HCT116 (cell line): Measurements from ENCODE around the gene CAV1. TPM values are rescaled to one million over a fixed set of nuclear protein-coding genes. Genes with fewer than 3 reads are reported as not detected.
A peak's percentile ranks its signal among the peaks of the same experiment; 100 is the strongest.

ENCODE experiments used
- ATAC-seq: fragments of 200-7000 bp; cut with Tn5 transposase; 2 replicates; pipeline ENCODE4 v1.9.1; 2020; ENCODE audit warnings: mild to moderate bottlenecking, moderate library complexity
- BruUV-seq: library from RNA; stranded (reverse); fragments of 400-500 nt; replicated peaks from 2 replicates; lab custom pipeline; 2021; lab: Mats Ljungman, UMichigan
- CTCF ChIA-PET: fragments of 300-600 bp; sonication (Branson Sonifier 250); formaldehyde crosslinking; loops from one replicate; lab custom pipeline; 2021; ENCODE audit warnings: antibody characterized with exemption; lab: Charles Lee
- POLR2A ChIA-PET: fragments of 300-600, 350-600 bp; sonication (Branson Sonifier 250); formaldehyde crosslinking; loops from one replicate; lab custom pipeline; 2021; ENCODE audit warnings: antibody characterized with exemption; lab: Charles Lee
- RAD21 ChIA-PET, 2 experiments: fragments of 300-600 bp; sonication (Branson Sonifier 250); formaldehyde crosslinking; loops; one replicate each; lab custom pipeline; 2023; ENCODE audit warnings: low total read pairs in 2 of 2; ENCODE audit not compliant: uncharacterized antibody in 2 of 2, unreplicated experiment in 2 of 2, low non-redundant PET in 1 of 2; lab: Charles Lee
- DNase-seq: peaks from one replicate; pipeline ENCODE4 v3.0.0-alpha.2; 2010; ENCODE audit warnings: low read depth, low spot score
- H2AFZ ChIP-seq: fragments of 200-600 bp; shearing (Covaris generic), sonication (generic); 2 replicates; pipeline ENCODE4 v1.6.1; 2017; ENCODE audit warnings: low read depth, mixed run types, mixed read lengths, antibody characterized with exemption, low read length; ENCODE audit not compliant: poor library complexity, severe bottlenecking
- H3K27ac ChIP-seq: 2 replicates; pipeline ENCODE4 v1.5.1; 2012; ENCODE audit warnings: low read depth, low read length
- H3K27me3 ChIP-seq: fragments of 200-600 bp; sonication (generic); 2 replicates; pipeline ENCODE4 v1.6.1; 2016; ENCODE audit warnings: mixed run types, low read length, mixed read lengths; ENCODE audit not compliant: insufficient read depth
- H3K36me3 ChIP-seq, 2 experiments: fragments of 200-500 bp in 1 of 2; fragments of 200-600 bp in 1 of 2; sonication (Bioruptor generic) in 1 of 2; sonication (generic) in 1 of 2; 2 replicates each; pipeline versions ENCODE4 v1.5.1 to v1.6.1; 2014 to 2016; ENCODE audit warnings: low read length in 2 of 2, inconsistent platforms in 1 of 2, mixed read lengths in 1 of 2, mixed run types in 1 of 2; ENCODE audit not compliant: insufficient read depth in 2 of 2, control insufficient read depth in 1 of 2
- H3K4me1 ChIP-seq, 2 experiments: fragments of 200-600 bp in 1 of 2; sonication (generic) in 1 of 2; 2 replicates each; pipeline versions ENCODE4 v1.5.1 to v1.6.1; 2012 to 2017; ENCODE audit warnings: low read length in 2 of 2, inconsistent platforms in 1 of 2, mild to moderate bottlenecking in 1 of 2, mixed read lengths in 1 of 2, mixed run types in 1 of 2, moderate library complexity in 1 of 2; ENCODE audit not compliant: insufficient read depth in 2 of 2, control insufficient read depth in 1 of 2
- H3K4me2 ChIP-seq: fragments of 200-600 bp; sonication (generic); 2 replicates; pipeline ENCODE4 v1.6.1; 2017; ENCODE audit warnings: mixed run types, low read length, mixed read lengths
- H3K4me3 ChIP-seq, 2 experiments: fragments of 200-600 bp in 1 of 2; sonication (generic) in 1 of 2; replicated peaks in 1 of 2; 2 replicates each; pipeline ENCODE4 v1.5.1; 2011 to 2016; ENCODE audit warnings: low read length in 2 of 2, control low read depth in 1 of 2, low read depth in 1 of 2, mild to moderate bottlenecking in 1 of 2, mixed read lengths in 1 of 2, mixed run types in 1 of 2
- H3K79me2 ChIP-seq: fragments of 200-600 bp; sonication (generic); 2 replicates; pipeline ENCODE4 v1.6.1; 2017; ENCODE audit warnings: mild to moderate bottlenecking, mixed run types, low read length, moderate library complexity, mixed read lengths; ENCODE audit not compliant: insufficient read depth
- H3K9ac ChIP-seq: fragments of 200-600 bp; sonication (generic); 2 replicates; pipeline ENCODE4 v1.6.1; 2016; ENCODE audit warnings: low read length, mixed read lengths
- H3K9me2 ChIP-seq: fragments of 200-600 bp; sonication (generic), shearing (Covaris generic); 2 replicates; pipeline ENCODE4 v1.6.1; 2017; ENCODE audit warnings: mixed run types, mild to moderate bottlenecking, moderate library complexity; ENCODE audit not compliant: insufficient read depth
- H3K9me3 ChIP-seq, 2 experiments: fragments of 200-500 bp in 1 of 2; fragments of 200-600 bp in 1 of 2; sonication (Bioruptor generic) in 1 of 2; sonication (generic) in 1 of 2; 2 replicates each; pipeline ENCODE4 v1.6.1; 2014 to 2017; ENCODE audit warnings: low read length in 2 of 2, mixed read lengths in 2 of 2, inconsistent platforms in 1 of 2, low read depth in 1 of 2, mild to moderate bottlenecking in 1 of 2, mixed run types in 1 of 2, moderate library complexity in 1 of 2; ENCODE audit not compliant: control insufficient read depth in 1 of 2, insufficient read depth in 1 of 2
- H4K20me1 ChIP-seq: fragments of 200-600 bp; sonication (generic), shearing (Covaris generic); 2 replicates; pipeline ENCODE4 v1.6.1; 2017; ENCODE audit warnings: mixed run types, mild to moderate bottlenecking, moderate library complexity; ENCODE audit not compliant: insufficient read depth
- CBX3 ChIP-seq: IDR thresholded peaks from 2 replicates; pipeline ENCODE4 v1.6.1; 2012; ENCODE audit warnings: low read depth
- CEBPB ChIP-seq: IDR thresholded peaks from 2 replicates; pipeline ENCODE4 v1.6.1; 2012; ENCODE audit warnings: low read depth
- ELF1 ChIP-seq: IDR thresholded peaks from 2 replicates; pipeline ENCODE4 v1.6.1; 2012; ENCODE audit warnings: low read depth, borderline replicate concordance
- EZH2 ChIP-seq: fragments of 200-600 bp; sonication (generic); IDR thresholded peaks from 2 replicates; pipeline ENCODE4 v1.6.1; 2017; ENCODE audit warnings: antibody characterized with exemption, mixed run types
- EZH2phosphoT487 ChIP-seq: fragments of 200-600 bp; IDR thresholded peaks from 2 replicates; pipeline ENCODE4 v1.6.1; 2018; ENCODE audit warnings: antibody characterized with exemption, borderline replicate concordance
- JUND ChIP-seq: IDR thresholded peaks from 2 replicates; pipeline ENCODE4 v1.6.1; 2012
- MAX ChIP-seq: IDR thresholded peaks from 2 replicates; pipeline ENCODE4 v1.6.1; 2012
- POLR2AphosphoS5 ChIP-seq: IDR thresholded peaks from 2 replicates; pipeline ENCODE4 v1.6.1; 2011; ENCODE audit warnings: mild to moderate bottlenecking, low read depth, low read length, moderate library complexity
- RAD21 ChIP-seq: IDR thresholded peaks from 2 replicates; pipeline ENCODE4 v1.6.1; 2012; ENCODE audit warnings: low read depth, mild to moderate bottlenecking
- SP1 ChIP-seq: IDR thresholded peaks from 2 replicates; pipeline ENCODE4 v1.6.1; 2012; ENCODE audit warnings: low read depth
- ZFX ChIP-seq: fragments of 450-650 bp; IDR thresholded peaks from 2 replicates; pipeline ENCODE4 v1.6.1; 2017
- ZNF274 ChIP-seq: fragments of 200-500 bp; sonication (Bioruptor generic); IDR thresholded peaks from 2 replicates; pipeline ENCODE4 v1.6.1; 2014; ENCODE audit warnings: mild to moderate bottlenecking, low read depth, low read length, inconsistent platforms
- intact Hi-C: fragments of 100-400 bp; cut with micrococcal nuclease; formaldehyde crosslinking; loops from 2 replicates; pipeline ENCODE4 v1.10.0; 2022
- total RNA-seq: library from RNA; stranded (reverse); gene quantifications from one replicate; pipeline ENCODE4 v1.2.1, GENCODE V29; 2021; ENCODE audit not compliant: unreplicated experiment
- TF ChIP-seq, protein P1 (sequence below): IDR thresholded peaks from 2 replicates; pipeline ENCODE4 v1.6.1; 2012; ENCODE audit warnings: low read depth

Gene CAV1
- total RNA-seq, 1 experiment from 2014 or later: 298 TPM

- H3K9me3 ChIP-seq: no peaks in the 10 kb centered on the region
- H3K9me2 ChIP-seq: no peaks in the 10 kb centered on the region
- peak overlapping the region; percentile 98 for H3K9ac ChIP-seq
- no peak overlapping the region for H2AFZ ChIP-seq
- peaks cover 49 to 82% of the 10 kb centered on the region in 2 experiments for H3K4me1 ChIP-seq
- DNase-seq: no peak
- ChIA-PET RAD21 (interaction anchor here (1.2 to 1.8 kb wide), 3 partner anchors 26 to 82 kb away, joined by 3 to 6 read pairs (median 6); partner anchors contain the start of gene CAV2 (in 2 of the 2)), CTCF (interaction anchor here (0.9 to 2.1 kb wide), 7 partner anchors 17 to 345 kb away, joined by 3 to 15 read pairs (median 5); no protein-coding TSS in a partner anchor), POLR2A (interaction anchor here (0.6 to 2.5 kb wide), 13 partner anchors 9 to 315 kb away, joined by 3 to 12 read pairs (median 5); partner anchors contain the start of gene TES)
- H3K27me3 ChIP-seq: no peaks in the 10 kb centered on the region
- peaks cover 56% of the 10 kb centered on the region for H3K79me2 ChIP-seq
- TSS peak; percentile 36 for BruUV-seq
- no peaks in the 10 kb centered on the region for H4K20me1 ChIP-seq
- ATAC-seq: peak; percentile 7
- peaks cover 2 to 27% of the 10 kb centered on the region in 2 experiments; a peak in 2 of 4 replicates for H3K36me3 ChIP-seq
- TF ChIP-seq ZNF274 (no peak), JUND (no peak), ZFX (no peak), CBX3 (no peak), MAX (no peak), RAD21 (no peak), EZH2 (no peak), ELF1 (no peak), EZH2phosphoT487 (no peak), SP1 (no peak), CEBPB (no peak), POLR2AphosphoS5 (no peak)
- TF ChIP-seq, protein P1, sequence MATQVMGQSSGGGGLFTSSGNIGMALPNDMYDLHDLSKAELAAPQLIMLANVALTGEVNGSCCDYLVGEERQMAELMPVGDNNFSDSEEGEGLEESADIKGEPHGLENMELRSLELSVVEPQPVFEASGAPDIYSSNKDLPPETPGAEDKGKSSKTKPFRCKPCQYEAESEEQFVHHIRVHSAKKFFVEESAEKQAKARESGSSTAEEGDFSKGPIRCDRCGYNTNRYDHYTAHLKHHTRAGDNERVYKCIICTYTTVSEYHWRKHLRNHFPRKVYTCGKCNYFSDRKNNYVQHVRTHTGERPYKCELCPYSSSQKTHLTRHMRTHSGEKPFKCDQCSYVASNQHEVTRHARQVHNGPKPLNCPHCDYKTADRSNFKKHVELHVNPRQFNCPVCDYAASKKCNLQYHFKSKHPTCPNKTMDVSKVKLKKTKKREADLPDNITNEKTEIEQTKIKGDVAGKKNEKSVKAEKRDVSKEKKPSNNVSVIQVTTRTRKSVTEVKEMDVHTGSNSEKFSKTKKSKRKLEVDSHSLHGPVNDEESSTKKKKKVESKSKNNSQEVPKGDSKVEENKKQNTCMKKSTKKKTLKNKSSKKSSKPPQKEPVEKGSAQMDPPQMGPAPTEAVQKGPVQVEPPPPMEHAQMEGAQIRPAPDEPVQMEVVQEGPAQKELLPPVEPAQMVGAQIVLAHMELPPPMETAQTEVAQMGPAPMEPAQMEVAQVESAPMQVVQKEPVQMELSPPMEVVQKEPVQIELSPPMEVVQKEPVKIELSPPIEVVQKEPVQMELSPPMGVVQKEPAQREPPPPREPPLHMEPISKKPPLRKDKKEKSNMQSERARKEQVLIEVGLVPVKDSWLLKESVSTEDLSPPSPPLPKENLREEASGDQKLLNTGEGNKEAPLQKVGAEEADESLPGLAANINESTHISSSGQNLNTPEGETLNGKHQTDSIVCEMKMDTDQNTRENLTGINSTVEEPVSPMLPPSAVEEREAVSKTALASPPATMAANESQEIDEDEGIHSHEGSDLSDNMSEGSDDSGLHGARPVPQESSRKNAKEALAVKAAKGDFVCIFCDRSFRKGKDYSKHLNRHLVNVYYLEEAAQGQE: no peak
- H3K27ac ChIP-seq: peak overlapping the region; percentile 100
- H3K4me3 ChIP-seq: peak overlapping the region; percentile 84 to 89
- H3K4me2 ChIP-seq: peak overlapping the region; percentile 99
- intact Hi-C loops: loop anchor here (2.0 to 5.0 kb wide), 4 partner anchors 62 to 282 kb away; no protein-coding TSS in a partner anchor
Measured at GRCh38 chr7:116525298-116525912, 569 bp downstream of the CAV1 start.
